Tibial nerve (tissue), 4 donors: ENCODE measurements around the gene NINL. TPM values are rescaled to one million over a fixed set of nuclear protein-coding genes. Genes with fewer than 3 reads are reported as not detected.

Experiments
- DNase-seq, 2 donors: peaks; one replicate each; pipeline ENCODE4 v3.0.0-alpha.2; 2019; ENCODE audit warnings: low spot score in 2 of 2
- H3K27ac ChIP-seq, 4 donors: fragments of 200-600 bp; sonication (generic) in 3 of 4; one replicate each; pipeline ENCODE4 v1.5.1; 2017 to 2019; ENCODE audit warnings: mild to moderate bottlenecking in 1 of 4
- H3K27me3 ChIP-seq, 2 donors: fragments of 200-600 bp; sonication (generic) in 1 of 2; one replicate each; pipeline versions ENCODE4 v1.5.1 to v1.6.0; 2017 to 2019
- H3K36me3 ChIP-seq, 3 donors: fragments of 200-600 bp; sonication (generic); one replicate each; pipeline ENCODE4 v1.5.1; 2018 to 2019
- H3K4me1 ChIP-seq, 4 donors: fragments of 200-600 bp; sonication (generic) in 3 of 4; one replicate each; pipeline ENCODE4 v1.5.1; 2017 to 2019
- H3K4me3 ChIP-seq, 4 donors: fragments of 200-600 bp; sonication (generic) in 3 of 4; one replicate each; pipeline ENCODE4 v1.5.1; 2017 to 2019; ENCODE audit warnings: mild to moderate bottlenecking in 1 of 4, moderate library complexity in 1 of 4
- H3K9me3 ChIP-seq, 4 donors: fragments of 200-600 bp; sonication (generic) in 3 of 4; one replicate each; pipeline ENCODE4 v1.5.1; 2017 to 2019
- EP300 ChIP-seq, 2 donors: sonication (generic); formaldehyde crosslinking; IDR thresholded peaks; one replicate each; pipeline ENCODE4 v1.6.1; 2017; ENCODE audit warnings: antibody characterized with exemption in 2 of 2, mild to moderate bottlenecking in 1 of 2
- POLR2A ChIP-seq, 2 donors: fragments of 450-650 bp; IDR thresholded peaks; one replicate each; pipeline ENCODE4 v1.6.1; 2017; ENCODE audit warnings: antibody characterized with exemption in 2 of 2, mild to moderate bottlenecking in 2 of 2, moderate library complexity in 2 of 2
- WGBS, 2 donors: methylation state at CpG; one replicate each; pipeline ENCODE4 v1.1.5; 2018; 5-methylcytosine and 5-hydroxymethylcytosine counted together
- total RNA-seq, 4 donors: library from RNA; depleted of rRNA; stranded (reverse); fragments of >200 nt; gene quantifications; one replicate each; pipeline ENCODE4 v1.1.0, GENCODE V29; 2016
- TF ChIP-seq, protein P1 (sequence below), 5 experiments: fragments of 200-600 bp in 3 of 5; fragments of 450-650 bp in 2 of 5; sonication (generic) in 3 of 5; IDR thresholded peaks; one replicate each; pipeline ENCODE4 v1.5.1; 2016 to 2019; ENCODE audit warnings: antibody characterized with exemption in 5 of 5, mild to moderate bottlenecking in 3 of 5, moderate library complexity in 2 of 5

Gene NINL
- total RNA-seq, 4 donors from 2014 or later: 8.0 to 14.1 (median 10.5) TPM

DNA sequence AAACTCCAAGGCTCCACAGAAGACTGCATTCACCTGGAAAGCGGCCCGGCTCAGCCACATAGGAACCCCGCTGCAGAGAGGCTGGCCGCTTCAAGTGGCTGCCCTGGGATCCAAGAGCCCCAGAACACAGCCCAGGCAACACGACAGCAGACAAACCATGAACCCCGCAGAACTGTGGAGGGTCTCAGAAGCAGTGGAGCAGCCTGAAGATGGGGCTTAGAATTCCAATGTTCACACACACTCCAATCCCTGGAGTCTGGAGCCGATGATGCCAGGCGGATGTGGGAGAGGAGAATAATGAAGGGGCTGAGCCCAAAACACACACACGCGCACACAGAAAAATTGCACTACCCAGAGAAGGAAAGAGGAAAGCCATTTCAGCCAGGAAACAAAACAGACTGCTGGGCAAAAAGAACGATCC lies 52.4 kb downstream of the NINL start:
- no peak overlapping the region for H3K27ac ChIP-seq
- no peak for DNase-seq
- H3K4me3 ChIP-seq: no peak overlapping the region
- H3K9me3 ChIP-seq: no peaks in the 10 kb centered on the region
- H3K27me3 ChIP-seq: no peaks in the 10 kb centered on the region
- 63 to 67% methylated on average over 11 of the region's 11 CpGs for WGBS, 2 donors
- TF ChIP-seq, protein P1, sequence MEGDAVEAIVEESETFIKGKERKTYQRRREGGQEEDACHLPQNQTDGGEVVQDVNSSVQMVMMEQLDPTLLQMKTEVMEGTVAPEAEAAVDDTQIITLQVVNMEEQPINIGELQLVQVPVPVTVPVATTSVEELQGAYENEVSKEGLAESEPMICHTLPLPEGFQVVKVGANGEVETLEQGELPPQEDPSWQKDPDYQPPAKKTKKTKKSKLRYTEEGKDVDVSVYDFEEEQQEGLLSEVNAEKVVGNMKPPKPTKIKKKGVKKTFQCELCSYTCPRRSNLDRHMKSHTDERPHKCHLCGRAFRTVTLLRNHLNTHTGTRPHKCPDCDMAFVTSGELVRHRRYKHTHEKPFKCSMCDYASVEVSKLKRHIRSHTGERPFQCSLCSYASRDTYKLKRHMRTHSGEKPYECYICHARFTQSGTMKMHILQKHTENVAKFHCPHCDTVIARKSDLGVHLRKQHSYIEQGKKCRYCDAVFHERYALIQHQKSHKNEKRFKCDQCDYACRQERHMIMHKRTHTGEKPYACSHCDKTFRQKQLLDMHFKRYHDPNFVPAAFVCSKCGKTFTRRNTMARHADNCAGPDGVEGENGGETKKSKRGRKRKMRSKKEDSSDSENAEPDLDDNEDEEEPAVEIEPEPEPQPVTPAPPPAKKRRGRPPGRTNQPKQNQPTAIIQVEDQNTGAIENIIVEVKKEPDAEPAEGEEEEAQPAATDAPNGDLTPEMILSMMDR (IDR thresholded peaks at IDR 0.05): no peak
- no peak for TF ChIP-seq EP300 (IDR thresholded peaks at IDR 0.05)
- no peak for TF ChIP-seq POLR2A (IDR thresholded peaks at IDR 0.05)
- H3K4me1 ChIP-seq: peaks cover 0 to 14% (median 0%) of the 10 kb centered on the region in 4 donors
- H3K36me3 ChIP-seq: no peaks in the 10 kb centered on the region

DNA sequence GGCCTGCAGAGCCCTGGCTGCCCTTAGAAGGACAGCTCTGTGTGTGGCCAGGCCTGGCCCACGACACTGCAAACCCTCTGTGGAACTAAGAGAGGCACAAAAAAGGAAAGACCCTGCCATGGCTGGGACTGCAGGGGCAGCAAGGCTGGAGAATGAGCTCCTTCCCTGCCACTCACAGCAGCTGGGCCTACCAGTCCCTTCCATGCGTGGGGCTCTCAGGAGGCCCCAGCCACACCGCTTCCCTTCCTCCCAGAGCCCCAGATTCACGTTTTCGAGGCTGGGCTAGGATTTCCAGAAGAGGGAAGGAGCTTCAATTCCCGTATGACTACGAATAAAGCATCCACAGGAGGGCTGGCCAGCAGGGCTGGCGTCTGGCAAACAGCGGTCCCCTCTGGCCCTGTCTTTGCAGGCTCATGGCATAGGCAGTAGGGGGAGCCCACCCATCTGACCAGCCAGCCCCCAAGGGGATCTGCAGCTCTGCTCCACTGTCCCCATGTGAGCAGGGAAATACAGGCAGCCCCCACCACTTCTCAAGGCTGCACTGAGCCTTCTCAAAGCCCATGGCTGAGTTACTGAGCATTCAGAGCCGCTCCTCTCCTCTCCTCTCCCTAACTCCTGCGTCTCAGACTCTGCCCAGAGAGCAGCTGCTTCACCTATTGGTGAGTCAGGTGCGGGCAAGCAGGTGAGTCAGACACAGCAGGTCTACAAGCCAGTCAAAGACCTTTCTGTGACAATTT lies 53.1 kb downstream of the NINL start:
- peaks cover 0 to 14% (median 0%) of the 10 kb centered on the region in 4 donors for H3K4me1 ChIP-seq
- no peak for DNase-seq
- no peak overlapping the region for H3K4me3 ChIP-seq
- no peak overlapping the region for H3K27ac ChIP-seq
- no peaks in the 10 kb centered on the region for H3K9me3 ChIP-seq
- TF ChIP-seq EP300 (IDR thresholded peaks at IDR 0.05): no peak
- no peak for TF ChIP-seq POLR2A (IDR thresholded peaks at IDR 0.05)
- TF ChIP-seq, protein P1 (IDR thresholded peaks at IDR 0.05): no peak
- no peaks in the 10 kb centered on the region for H3K27me3 ChIP-seq
- WGBS, 2 donors: 81 to 85% methylated on average over 12 of the region's 12 CpGs
- H3K36me3 ChIP-seq: no peaks in the 10 kb centered on the region

GRCh38 chr20:25529295-25529951 lies 55.9 kb downstream of the NINL start:
- Histone ChIP-seq H3K9me3 (no peaks in the 10 kb centered on the region), H3K36me3 (peaks cover 0 to 5% (median 0%) of the 10 kb centered on the region in 3 donors), H3K27ac (no peak overlapping the region), H3K4me3 (no peak overlapping the region), H3K27me3 (no peaks in the 10 kb centered on the region), H3K4me1 (peaks cover 0 to 5% (median 0%) of the 10 kb centered on the region in 4 donors)
- WGBS, 2 donors: 90% methylated on average over 9 of the region's 9 CpGs
- DNase-seq: no peak
- TF ChIP-seq, protein P1 (IDR thresholded peaks at IDR 0.05): no peak
- TF ChIP-seq POLR2A (IDR thresholded peaks at IDR 0.05): no peak
- no peak for TF ChIP-seq EP300 (IDR thresholded peaks at IDR 0.05)

DNA sequence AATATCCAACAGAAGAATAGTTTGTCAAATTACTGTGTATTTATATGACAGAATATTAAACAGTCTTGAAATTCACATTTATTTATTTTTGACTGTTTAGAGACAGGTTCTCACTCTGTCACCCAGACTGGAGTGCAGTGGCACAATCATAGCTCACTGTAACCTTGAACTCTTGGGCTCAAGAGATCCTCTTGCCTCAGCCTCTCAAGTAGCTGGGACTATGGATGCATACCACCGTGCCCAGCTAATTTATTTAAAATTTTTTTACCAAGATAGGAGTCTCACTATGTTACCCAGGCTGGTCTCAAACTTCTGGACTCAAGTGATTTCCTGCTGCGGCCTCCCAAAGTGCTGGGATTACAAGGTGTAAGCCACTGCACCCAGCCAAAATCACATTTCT lies 57.4 kb downstream of the NINL start:
- Histone ChIP-seq H3K36me3 (peaks cover 0 to 10% (median 0%) of the 10 kb centered on the region in 3 donors), H3K27ac (no peak overlapping the region), H3K27me3 (no peaks in the 10 kb centered on the region), H3K4me1 (no peaks in the 10 kb centered on the region), H3K4me3 (no peak overlapping the region), H3K9me3 (no peaks in the 10 kb centered on the region)
- whole genome bisulfite sequencing, 2 donors: 95 to 98% methylated on average over 2 of the region's 2 CpGs
- no peak for TF ChIP-seq POLR2A (IDR thresholded peaks at IDR 0.05)
- no peak for TF ChIP-seq EP300 (IDR thresholded peaks at IDR 0.05)
- TF ChIP-seq, protein P1 (IDR thresholded peaks at IDR 0.05): no peak
- no peak for DNase-seq

GRCh38 chr20:25526446-25526845 lies 58.9 kb downstream of the NINL start:
- DNase-seq: no peak
- 91 to 94% methylated on average over 9 of the region's 9 CpGs for WGBS, 2 donors
- Histone ChIP-seq H3K36me3 (peaks cover 0 to 16% (median 0%) of the 10 kb centered on the region in 3 donors), H3K27me3 (no peaks in the 10 kb centered on the region), H3K4me3 (no peak overlapping the region), H3K27ac (no peak overlapping the region), H3K9me3 (no peaks in the 10 kb centered on the region), H3K4me1 (no peaks in the 10 kb centered on the region)
- no peak for TF ChIP-seq EP300 (IDR thresholded peaks at IDR 0.05)
- no peak for TF ChIP-seq POLR2A (IDR thresholded peaks at IDR 0.05)
- TF ChIP-seq, protein P1 (IDR thresholded peaks at IDR 0.05): no peak
